GM12878 (cell line): ENCODE measurements around the gene PODN.

Source experiments
- CEBPB ChIP-seq, 2 experiments: fragments of 150-350 bp in 1 of 2; IDR thresholded peaks; 2 replicates each; pipeline ENCODE4 v1.6.1; 2012 to 2014; ENCODE audit warnings: low read depth in 2 of 2, low read length in 2 of 2, borderline replicate concordance in 1 of 2, inconsistent platforms in 1 of 2
- CTCF ChIP-seq, 3 experiments: IDR thresholded peaks in 2 of 3; conservative IDR thresholded peaks in 1 of 3; 2 replicates each; pipeline ENCODE4 v1.5.1; 2011; ENCODE audit warnings: low read depth in 3 of 3, low read length in 3 of 3, mild to moderate bottlenecking in 3 of 3, control low read depth in 2 of 3, moderate library complexity in 2 of 3, inconsistent platforms in 1 of 3, mixed read lengths in 1 of 3; ENCODE audit not compliant: control insufficient read depth in 2 of 3, insufficient read depth in 1 of 3; ENCODE audit errors: extremely low read depth in 1 of 3
- RAD51 ChIP-seq: fragments of 450-650 bp; IDR thresholded peaks from 2 replicates; pipeline ENCODE4 v1.6.1; 2016; ENCODE audit warnings: moderate library complexity, mild to moderate bottlenecking, inconsistent platforms
- ZBTB33 ChIP-seq: fragments of 450-650 bp; IDR thresholded peaks from 2 replicates; pipeline ENCODE4 v1.6.1; 2017; ENCODE audit warnings: mild to moderate bottlenecking

- TF ChIP-seq ZBTB33: no peak
- TF ChIP-seq RAD51: no peak
- TF ChIP-seq CTCF (IDR thresholded peaks at IDR 0.05 in 2 of 3, conservative IDR thresholded peaks at IDR 0.05 in 1 of 3; ENCODE audit: control insufficient read depth in 2 of 3, extremely low read depth in 1 of 3, insufficient read depth in 1 of 3, low read depth in 3 of 3, low read length in 3 of 3): no peak
- TF ChIP-seq CEBPB (IDR thresholded peaks at IDR 0.05; ENCODE audit: borderline replicate concordance in 1 of 2, low read depth in 2 of 2, low read length in 2 of 2): no peak
These were observed 50.3 kb downstream of the PODN start for GRCh38 chr1:53112271-53112774.
